CD14-positive monocyte (primary cell): ENCODE data around the gene MTARC2. TPM values are rescaled to one million over a fixed set of nuclear protein-coding genes. Genes with fewer than 3 reads are reported as not detected.

Experiments used
- DNase-seq, 3 donors: peaks; one replicate each; pipeline ENCODE4 v3.0.0-alpha.2; 2011 to 2022
- H2AFZ ChIP-seq: 2 replicates; pipeline ENCODE4 v1.6.0; 2012; ENCODE audit warnings: mild to moderate bottlenecking, low read depth, low read length, inconsistent platforms; ENCODE audit not compliant: insufficient read depth, poor library complexity, severe bottlenecking
- H3K27ac ChIP-seq, 2 donors: 1 replicate in 1 of 2; 2 replicates in 1 of 2; pipeline ENCODE4 v1.5.1; 2012 to 2013; ENCODE audit warnings: low read length in 2 of 2, control low read depth in 1 of 2, inconsistent platforms in 1 of 2, low read depth in 1 of 2, mild to moderate bottlenecking in 1 of 2
- H3K27me3 ChIP-seq, 2 donors: one replicate each; pipeline versions ENCODE4 v1.6.0 to v1.6.1; 2011 to 2013; ENCODE audit warnings: low read length in 2 of 2; ENCODE audit not compliant: control insufficient read depth in 2 of 2, insufficient read depth in 2 of 2
- H3K36me3 ChIP-seq, 2 donors: replicated peaks in 1 of 2; 1 replicate in 1 of 2; 2 replicates in 1 of 2; pipeline versions ENCODE4 v1.5.1 to v1.6.1; 2012 to 2013; ENCODE audit warnings: low read length in 2 of 2, control low read depth in 1 of 2, inconsistent platforms in 1 of 2, mild to moderate bottlenecking in 1 of 2; ENCODE audit not compliant: insufficient read depth in 2 of 2, control insufficient read depth in 1 of 2
- H3K4me1 ChIP-seq, 2 donors: 1 replicate in 1 of 2; 2 replicates in 1 of 2; pipeline versions ENCODE4 v1.5.1 to v1.6.1; 2012 to 2013; ENCODE audit warnings: low read length in 2 of 2, control low read depth in 1 of 2, inconsistent platforms in 1 of 2, mild to moderate bottlenecking in 1 of 2, moderate library complexity in 1 of 2; ENCODE audit not compliant: insufficient read depth in 2 of 2, control insufficient read depth in 1 of 2
- H3K4me2 ChIP-seq: replicated peaks from 2 replicates; pipeline ENCODE3; 2012; ENCODE audit warnings: low read length, moderate library complexity, mild to moderate bottlenecking; ENCODE audit not compliant: poor library complexity, severe bottlenecking; ENCODE audit errors: extremely low read depth
- H3K4me3 ChIP-seq, 3 experiments: fragments of 200-600 bp in 1 of 3; sonication (generic) in 1 of 3; replicated peaks in 1 of 3; 1 replicate in 2 of 3; 2 replicates in 1 of 3; pipeline ENCODE4 v1.5.1; 2011 to 2013; ENCODE audit warnings: low read length in 3 of 3, mild to moderate bottlenecking in 3 of 3, control low read depth in 2 of 3, low read depth in 2 of 3, inconsistent platforms in 1 of 3, moderate library complexity in 1 of 3
- H3K79me2 ChIP-seq: 2 replicates; pipeline ENCODE4 v1.6.0; 2012; ENCODE audit warnings: mild to moderate bottlenecking, control low read depth, inconsistent platforms, low read length, moderate library complexity; ENCODE audit not compliant: insufficient read depth
- H3K9ac ChIP-seq: 2 replicates; pipeline ENCODE4 v1.6.0; 2017; ENCODE audit warnings: low read length, mild to moderate bottlenecking; ENCODE audit not compliant: insufficient read depth, poor library complexity, severe bottlenecking
- H3K9me3 ChIP-seq, 2 donors: replicated peaks in 1 of 2; 1 replicate in 1 of 2; 2 replicates in 1 of 2; pipeline versions ENCODE4 v1.5.1 to v1.6.1; 2012 to 2013; ENCODE audit warnings: low read length in 2 of 2, control low read depth in 1 of 2; ENCODE audit not compliant: control insufficient read depth in 1 of 2, insufficient read depth in 1 of 2
- H4K20me1 ChIP-seq: 2 replicates; pipeline ENCODE4 v1.6.0; 2012; ENCODE audit warnings: mild to moderate bottlenecking, low read length, control low read depth, moderate library complexity; ENCODE audit not compliant: insufficient read depth
- H3K27ac Mint-ChIP-seq, 7 donors: one replicate each; pipeline ENCODE4 v1.8.0; 2020; ENCODE audit warnings: mild to moderate bottlenecking in 7 of 7, mixed read lengths in 7 of 7, moderate library complexity in 6 of 7, inconsistent platforms in 2 of 7
- H3K27me3 Mint-ChIP-seq, 3 donors: one replicate each; pipeline ENCODE4 v1.8.0; 2021 to 2022; ENCODE audit warnings: low read depth in 3 of 3, mild to moderate bottlenecking in 3 of 3, mixed read lengths in 3 of 3, moderate library complexity in 3 of 3, inconsistent platforms in 1 of 3
- H3K36me3 Mint-ChIP-seq, 2 donors: one replicate each; pipeline ENCODE4 v1.8.0; 2020; ENCODE audit warnings: mixed read lengths in 2 of 2, inconsistent platforms in 1 of 2, mild to moderate bottlenecking in 1 of 2
- H3K4me1 Mint-ChIP-seq: one replicate; pipeline ENCODE4 v1.8.0; 2020; ENCODE audit warnings: mild to moderate bottlenecking, mixed read lengths
- H3K4me3 Mint-ChIP-seq, 2 donors: one replicate each; pipeline ENCODE4 v1.8.0; 2020; ENCODE audit warnings: mild to moderate bottlenecking in 2 of 2, mixed read lengths in 2 of 2, moderate library complexity in 1 of 2
- H3K9me3 Mint-ChIP-seq, 7 donors: one replicate each; pipeline ENCODE4 v1.8.0; 2020 to 2022; ENCODE audit warnings: mixed read lengths in 7 of 7, mild to moderate bottlenecking in 6 of 7, moderate library complexity in 6 of 7, inconsistent platforms in 2 of 7
- WGBS: methylation state at CpG from one replicate; pipeline ENCODE4 v1.1.5; 2013; ENCODE audit warnings: missing lambda C conversion rate; ENCODE audit not compliant: insufficient coverage; 5-methylcytosine and 5-hydroxymethylcytosine counted together
- intact Hi-C, 2 donors: fragments of 100-400 bp; cut with micrococcal nuclease; formaldehyde crosslinking; loops; one replicate each; pipeline versions ENCODE4 v1.15.0 to v1.15.1; 2023
- polyA plus RNA-seq, 3 donors: library from polyadenylated mRNA; depleted of rRNA in 1 of 3; unstranded in 2 of 3; stranded (reverse) in 1 of 3; fragments of 300-500 nt in 2 of 3; fragments of >200 nt in 1 of 3; fragmentation: Illumina TruSeq in 2 of 3; gene quantifications; 1 replicate in 2 of 3; 2 replicates in 1 of 3; pipeline ENCODE4 v1.2.3, GENCODE V29; 2012 to 2021
- TF ChIP-seq, protein P1 (sequence below): fragments of 200-600 bp; IDR thresholded peaks from one replicate; pipeline ENCODE4 v1.8.0; 2022; ENCODE audit warnings: antibody characterized with exemption, mild to moderate bottlenecking

Gene MTARC2
- polyA plus RNA-seq, 3 donors, result 0.29 to 0.81 (median 0.56) TPM

DNA sequence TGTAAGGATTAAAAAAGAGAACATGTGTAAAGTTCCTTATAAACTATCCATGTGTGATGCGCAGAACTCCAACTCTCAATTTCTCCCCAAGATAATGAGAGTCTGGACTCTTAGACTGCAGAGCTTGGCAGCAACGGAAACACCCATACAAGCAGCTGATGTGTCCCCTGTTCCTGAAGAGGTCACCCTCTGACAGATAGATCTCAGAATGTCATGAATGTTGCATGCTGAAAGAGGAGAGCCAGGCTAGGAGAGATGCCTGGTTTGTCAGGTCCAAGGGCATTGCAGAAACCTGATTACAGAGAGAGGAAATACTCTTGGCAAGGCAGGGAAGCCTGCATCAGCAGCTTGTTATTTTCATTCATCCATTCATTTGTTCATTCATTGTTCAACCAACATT lies 62.8 kb downstream of the MTARC2 start:
- H3K27me3 ChIP-seq, result no peaks in the 10 kb centered on the region
- H3K27ac ChIP-seq, result no peak overlapping the region
- H3K4me2 ChIP-seq, result no peak overlapping the region
- WGBS, result 100% methylated on average over 1 of the region's 2 CpGs
- no peaks in the 10 kb centered on the region for H3K4me1 ChIP-seq
- Mint-ChIP-seq H3K4me1 (peaks cover 5% of the 10 kb centered on the region), H3K27me3 (peaks cover 0 to 2% (median 0%) of the 10 kb centered on the region in 3 donors), H3K27ac (no peak overlapping the region), H3K36me3 (peaks cover 84 to 96% of the 10 kb centered on the region in 2 donors), H3K9me3 (no peaks in the 10 kb centered on the region), H3K4me3 (no peak overlapping the region)
- DNase-seq, result no peak
- H2AFZ ChIP-seq, result no peak overlapping the region
- H3K36me3 ChIP-seq, result peaks cover 69 to 93% of the 10 kb centered on the region in 2 donors
- peaks cover 23% of the 10 kb centered on the region for H4K20me1 ChIP-seq
- H3K9me3 ChIP-seq, result no peaks in the 10 kb centered on the region
- H3K79me2 ChIP-seq, result no peaks in the 10 kb centered on the region
- H3K4me3 ChIP-seq, result no peak overlapping the region
- TF ChIP-seq, protein P1, sequence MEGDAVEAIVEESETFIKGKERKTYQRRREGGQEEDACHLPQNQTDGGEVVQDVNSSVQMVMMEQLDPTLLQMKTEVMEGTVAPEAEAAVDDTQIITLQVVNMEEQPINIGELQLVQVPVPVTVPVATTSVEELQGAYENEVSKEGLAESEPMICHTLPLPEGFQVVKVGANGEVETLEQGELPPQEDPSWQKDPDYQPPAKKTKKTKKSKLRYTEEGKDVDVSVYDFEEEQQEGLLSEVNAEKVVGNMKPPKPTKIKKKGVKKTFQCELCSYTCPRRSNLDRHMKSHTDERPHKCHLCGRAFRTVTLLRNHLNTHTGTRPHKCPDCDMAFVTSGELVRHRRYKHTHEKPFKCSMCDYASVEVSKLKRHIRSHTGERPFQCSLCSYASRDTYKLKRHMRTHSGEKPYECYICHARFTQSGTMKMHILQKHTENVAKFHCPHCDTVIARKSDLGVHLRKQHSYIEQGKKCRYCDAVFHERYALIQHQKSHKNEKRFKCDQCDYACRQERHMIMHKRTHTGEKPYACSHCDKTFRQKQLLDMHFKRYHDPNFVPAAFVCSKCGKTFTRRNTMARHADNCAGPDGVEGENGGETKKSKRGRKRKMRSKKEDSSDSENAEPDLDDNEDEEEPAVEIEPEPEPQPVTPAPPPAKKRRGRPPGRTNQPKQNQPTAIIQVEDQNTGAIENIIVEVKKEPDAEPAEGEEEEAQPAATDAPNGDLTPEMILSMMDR, result no peak
- no peak overlapping the region for H3K9ac ChIP-seq
- intact Hi-C loops, result loop anchor here (2.0 to 10.0 kb wide), 3 partner anchors 390 to 624 kb away; no protein-coding TSS in a partner anchor

GRCh38 chr1:220811695-220812094 lies 63.6 kb downstream of the MTARC2 start:
- Histone ChIP-seq H2AFZ (no peak overlapping the region), H3K79me2 (no peaks in the 10 kb centered on the region), H3K27ac (no peak overlapping the region), H4K20me1 (peaks cover 16% of the 10 kb centered on the region), H3K4me2 (no peak overlapping the region), H3K36me3 (peaks cover 70 to 93% of the 10 kb centered on the region in 2 donors), H3K4me1 (no peaks in the 10 kb centered on the region), H3K27me3 (no peaks in the 10 kb centered on the region), H3K9me3 (no peaks in the 10 kb centered on the region), H3K9ac (no peak overlapping the region), H3K4me3 (no peak overlapping the region)
- Mint-ChIP-seq H3K4me3 (no peak overlapping the region), H3K27ac (peak overlapping the region in 1 of 7 donors; percentile 35), H3K27me3 (peaks cover 0 to 2% (median 0%) of the 10 kb centered on the region in 3 donors), H3K36me3 (peaks cover 84 to 96% of the 10 kb centered on the region in 2 donors), H3K9me3 (peaks cover 0 to 3% (median 0%) of the 10 kb centered on the region in 7 donors), H3K4me1 (peaks cover 5% of the 10 kb centered on the region)
- 100% methylated on average over 3 of the region's 5 CpGs for whole genome bisulfite sequencing
- intact Hi-C loops, result loop anchor here (2.0 to 10.0 kb wide), 3 partner anchors 389 to 623 kb away; no protein-coding TSS in a partner anchor
- TF ChIP-seq, protein P1, result no peak
- no peak for DNase-seq
